ENCODE results near the gene STX1A.
"Not testable (repeated sequence)": the region's sequence is repeated elsewhere in the genome, so short reads cannot be mapped to it uniquely, and the experiment has no call there.

STX1A gene

GRCh38 chr7:73655309-73655708 is 64.2 kb downstream of the STX1A start:
- in situ Hi-C loops (cut with HindIII; ENCODE audit: low sequenced_read_pairs): not testable (repeated sequence)

- in situ Hi-C loops (cut with HindIII; ENCODE audit: low sequenced_read_pairs): no loop called here
These were observed 66.9 kb downstream of the STX1A start for GRCh38 chr7:73652541-73652949.

- in situ Hi-C loops (cut with HindIII; ENCODE audit: low sequenced_read_pairs): no loop called here
These were observed 68.9 kb downstream of the STX1A start for GRCh38 chr7:73650524-73650923.

GRCh38 chr7:73649576-73649975 is 69.9 kb downstream of the STX1A start:
- in situ Hi-C loops (cut with HindIII; ENCODE audit: low sequenced_read_pairs): no loop called here

Measured in endothelial cell of hepatic sinusoid (primary cell).